Erythroblast (primary cell): Measurements from ENCODE around the gene LILRB5.
"Not testable (repeated sequence)": the region's sequence is repeated elsewhere in the genome, so short reads cannot be mapped to it uniquely, and the experiment has no call there.

Source experiments
- DNase-seq, 2 experiments: peaks; one replicate each; lab custom pipeline; 2025; lab: John Stamatoyannopoulos, UW
- GATA1 ChIP-seq: IDR thresholded peaks from 2 replicates; pipeline ENCODE4 v1.6.1; 2011; ENCODE audit warnings: low read depth, mild to moderate bottlenecking, control low read depth, low read length, moderate library complexity
- POLR2A ChIP-seq: IDR thresholded peaks from 2 replicates; pipeline ENCODE4 v1.6.1; 2011; ENCODE audit warnings: mild to moderate bottlenecking, low read length

The LILRB5 gene

GRCh38 chr19:54211235-54211634 lies 45.8 kb downstream of the LILRB5 start:
- no peak for DNase-seq
- TF ChIP-seq GATA1: no peak
- TF ChIP-seq POLR2A: no peak

- DNase-seq: peak; percentile 95 to 96
- TF ChIP-seq POLR2A (peak; percentile 63), GATA1 (no peak)
Observed at GRCh38 chr19:54209811-54210494, 47.1 kb downstream of the LILRB5 start.

- DNase-seq: no peak
- no peak for TF ChIP-seq POLR2A
- TF ChIP-seq GATA1: no peak
Observed at GRCh38 chr19:54209058-54209810, 47.8 kb downstream of the LILRB5 start.

- no peak for DNase-seq
- TF ChIP-seq GATA1 (no peak), POLR2A (no peak)
Observed at GRCh38 chr19:54208784-54209057, 48.4 kb downstream of the LILRB5 start.

GRCh38 chr19:54207983-54208783 lies 48.9 kb downstream of the LILRB5 start:
- TF ChIP-seq GATA1: no peak
- TF ChIP-seq POLR2A: peak; percentile 78
- peak; percentile 92 to 95 for DNase-seq

- TF ChIP-seq POLR2A (no peak), GATA1 (no peak)
- no peak for DNase-seq
Observed at GRCh38 chr19:54207676-54207982, 49.4 kb downstream of the LILRB5 start.

GRCh38 chr19:54207193-54207592 lies 49.9 kb downstream of the LILRB5 start:
- not testable (repeated sequence) for DNase-seq

GRCh38 chr19:54206831-54207177 lies 50.3 kb downstream of the LILRB5 start:
- DNase-seq: no peak
- no peak for TF ChIP-seq GATA1
- TF ChIP-seq POLR2A: no peak

GRCh38 chr19:54206030-54206830 lies 50.8 kb downstream of the LILRB5 start:
- no peak for TF ChIP-seq GATA1
- TF ChIP-seq POLR2A: no peak
- DNase-seq: no peak

- no peak for DNase-seq
- TF ChIP-seq GATA1 (no peak), POLR2A (no peak)
Observed at GRCh38 chr19:54204767-54205468, 52.2 kb downstream of the LILRB5 start.

- TF ChIP-seq GATA1 (no peak), POLR2A (no peak)
- DNase-seq: no peak
Observed at GRCh38 chr19:54203151-54203611, 53.9 kb downstream of the LILRB5 start.

GRCh38 chr19:54201980-54202379 lies 55.1 kb downstream of the LILRB5 start:
- TF ChIP-seq POLR2A (no peak), GATA1 (no peak)
- no peak for DNase-seq

GRCh38 chr19:54201172-54201701 lies 55.8 kb downstream of the LILRB5 start:
- TF ChIP-seq POLR2A (no peak), GATA1 (no peak)
- DNase-seq: peak in 1 of 2 experiments; percentile 72
